Smooth muscle cell (in vitro differentiated cells): Measurements from ENCODE around the gene DHX15. TPM values are rescaled to one million over a fixed set of nuclear protein-coding genes. Genes with fewer than 3 reads are reported as not detected.

Experiments used
- DNase-seq: peaks from one replicate; lab custom pipeline; 2025; ENCODE audit not compliant: unreplicated experiment; lab: John Stamatoyannopoulos, UW
- H2AFZ ChIP-seq: fragments of 200-600 bp; sonication (generic); 2 replicates; pipeline ENCODE4 v1.6.0; 2016; ENCODE audit warnings: antibody characterized with exemption, low read depth, mild to moderate bottlenecking
- H3F3A ChIP-seq: fragments of 200-600 bp; sonication (generic); 2 replicates; pipeline ENCODE4 v1.6.0; 2017; ENCODE audit warnings: antibody characterized with exemption, low read depth
- H3K27ac ChIP-seq: fragments of 200-600 bp; sonication (generic); 2 replicates; pipeline ENCODE4 v1.5.1; 2016; ENCODE audit warnings: low read depth, mild to moderate bottlenecking
- H3K27me3 ChIP-seq: fragments of 200-600 bp; sonication (generic); 2 replicates; pipeline ENCODE4 v1.6.1; 2016; ENCODE audit warnings: low read depth, mild to moderate bottlenecking
- H3K36me3 ChIP-seq: fragments of 200-600 bp; sonication (generic); 2 replicates; pipeline ENCODE4 v1.5.1; 2016; ENCODE audit warnings: low read depth
- H3K4me1 ChIP-seq: fragments of 200-600 bp; sonication (generic); 2 replicates; pipeline ENCODE4 v1.5.1; 2016; ENCODE audit warnings: low read depth
- H3K4me2 ChIP-seq: fragments of 200-600 bp; sonication (generic); 2 replicates; pipeline ENCODE4 v1.6.0; 2016; ENCODE audit warnings: mild to moderate bottlenecking
- H3K4me3 ChIP-seq: fragments of 200-600 bp; sonication (generic); 2 replicates; pipeline ENCODE4 v1.5.1; 2016; ENCODE audit warnings: mild to moderate bottlenecking
- H3K79me2 ChIP-seq: fragments of 200-600 bp; sonication (generic); 2 replicates; pipeline ENCODE4 v1.6.0; 2016; ENCODE audit warnings: low read depth, mild to moderate bottlenecking
- H3K9ac ChIP-seq: fragments of 200-600 bp; sonication (generic); 2 replicates; pipeline ENCODE4 v1.6.0; 2016; ENCODE audit warnings: low read depth
- H3K9me3 ChIP-seq: fragments of 200-600 bp; sonication (generic); replicated peaks from 2 replicates; pipeline ENCODE4 v1.5.1; 2016; ENCODE audit warnings: low read depth
- H4K20me1 ChIP-seq: fragments of 200-600 bp; sonication (generic); 2 replicates; pipeline ENCODE4 v1.6.0; 2016; ENCODE audit warnings: low read depth
- CTCF ChIP-seq: fragments of 200-600 bp; sonication (generic); IDR thresholded peaks from 2 replicates; pipeline ENCODE4 v1.5.1; 2017; ENCODE audit warnings: borderline replicate concordance, mild to moderate bottlenecking, antibody characterized with exemption; ENCODE audit not compliant: insufficient read depth, poor library complexity, severe bottlenecking
- WGBS: methylation state at CpG from one replicate; pipeline ENCODE4 v1.1.7; 2016; ENCODE audit warnings: low lambda C conversion rate; 5-methylcytosine and 5-hydroxymethylcytosine counted together
- polyA plus RNA-seq: library from polyadenylated mRNA; unstranded; fragments of >200 nt; fragmentation: Nextera tagmentation; extraction: Ambion mirVana; gene quantifications from 2 replicates; pipeline ENCODE4 v1.2.1, GENCODE V29; 2016
- total RNA-seq: library from RNA; depleted of rRNA; stranded (reverse); fragments of >200 nt; gene quantifications from 2 replicates; pipeline ENCODE4 v1.2.3, GENCODE V29; 2014

The DHX15 gene
- total and polyA plus RNA-seq, 2 experiments from 2014 or later, result 69.8 to 168 TPM

DNA sequence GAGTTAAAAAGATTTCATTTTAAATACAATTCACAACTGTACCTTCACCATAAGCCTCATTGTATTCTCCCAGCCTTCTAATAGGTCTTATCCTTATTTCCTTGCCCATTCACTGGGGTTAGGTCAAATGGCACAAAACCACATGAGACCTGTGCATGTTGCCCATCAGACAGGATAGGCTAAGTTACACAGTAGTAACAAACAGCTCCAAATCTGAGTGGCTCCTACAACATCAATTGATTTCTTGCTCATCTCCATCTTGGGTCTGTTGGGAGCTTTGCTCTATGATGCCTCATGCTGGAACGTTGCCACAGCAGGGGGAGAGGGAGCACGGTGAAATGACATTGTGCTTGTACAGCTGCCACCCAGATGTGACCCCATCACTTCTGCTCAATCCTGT is 70.6 kb downstream of the DHX15 start:
- Histone ChIP-seq H3K9me3 (no peaks in the 10 kb centered on the region), H3K4me2 (no peak overlapping the region), H3K36me3 (no peaks in the 10 kb centered on the region), H3K79me2 (no peaks in the 10 kb centered on the region), H3F3A (peaks cover 6% of the 10 kb centered on the region), H4K20me1 (peaks cover 36% of the 10 kb centered on the region), H3K27ac (no peak overlapping the region), H2AFZ (no peak overlapping the region), H3K27me3 (no peaks in the 10 kb centered on the region), H3K4me3 (no peak overlapping the region), H3K4me1 (no peaks in the 10 kb centered on the region), H3K9ac (no peak overlapping the region)
- 91% methylated on average over 2 of the region's 2 CpGs for WGBS
- no peak for TF ChIP-seq CTCF
- no peak for DNase-seq

GRCh38 chr4:24511371-24512063 is 72.8 kb downstream of the DHX15 start:
- H3K4me3 ChIP-seq, result no peak overlapping the region
- no peak overlapping the region for H2AFZ ChIP-seq
- TF ChIP-seq CTCF, result no peak
- 43% methylated on average over 5 of the region's 5 CpGs for WGBS
- no peak overlapping the region for H3K4me2 ChIP-seq
- H3F3A ChIP-seq, result peaks cover 6% of the 10 kb centered on the region
- peaks cover 6% of the 10 kb centered on the region for H3K27me3 ChIP-seq
- H3K36me3 ChIP-seq, result no peaks in the 10 kb centered on the region
- peaks cover 15% of the 10 kb centered on the region for H4K20me1 ChIP-seq
- H3K79me2 ChIP-seq, result no peaks in the 10 kb centered on the region
- no peaks in the 10 kb centered on the region for H3K4me1 ChIP-seq
- no peak for DNase-seq
- H3K9me3 ChIP-seq, result no peaks in the 10 kb centered on the region
- no peak overlapping the region for H3K9ac ChIP-seq
- H3K27ac ChIP-seq, result no peak overlapping the region

- Histone ChIP-seq H3K4me2 (no peak overlapping the region), H3F3A (peaks cover 3% of the 10 kb centered on the region), H3K27ac (no peak overlapping the region), H3K36me3 (no peaks in the 10 kb centered on the region), H2AFZ (no peak overlapping the region), H3K4me3 (no peak overlapping the region), H3K9ac (no peak overlapping the region), H3K9me3 (no peaks in the 10 kb centered on the region), H3K4me1 (no peaks in the 10 kb centered on the region), H3K79me2 (no peaks in the 10 kb centered on the region), H4K20me1 (peaks cover 7% of the 10 kb centered on the region), H3K27me3 (peaks cover 8% of the 10 kb centered on the region)
- no peak for DNase-seq
- 82% methylated on average over 5 of the region's 5 CpGs for WGBS
- no peak for TF ChIP-seq CTCF
Observed at GRCh38 chr4:24510091-24510490, 74.3 kb downstream of the DHX15 start.

GRCh38 chr4:24508541-24508940 is 75.8 kb downstream of the DHX15 start:
- H3K9me3 ChIP-seq, result no peaks in the 10 kb centered on the region
- H3K4me3 ChIP-seq, result no peak overlapping the region
- no peaks in the 10 kb centered on the region for H4K20me1 ChIP-seq
- 98% methylated on average over 2 of the region's 2 CpGs for WGBS
- H3K27me3 ChIP-seq, result peaks cover 8% of the 10 kb centered on the region
- no peak overlapping the region for H3K4me2 ChIP-seq
- DNase-seq, result no peak
- H3K9ac ChIP-seq, result no peak overlapping the region
- TF ChIP-seq CTCF, result no peak
- no peaks in the 10 kb centered on the region for H3K79me2 ChIP-seq
- H3K36me3 ChIP-seq, result no peaks in the 10 kb centered on the region
- no peak overlapping the region for H3K27ac ChIP-seq
- no peak overlapping the region for H2AFZ ChIP-seq
- peaks cover 3% of the 10 kb centered on the region for H3F3A ChIP-seq
- no peaks in the 10 kb centered on the region for H3K4me1 ChIP-seq
